Neural progenitor cell (in vitro differentiated cells): ENCODE measurements around the gene MTSS2.

Experiments used
- CTCF ChIP-seq: fragments of 200-600 bp; sonication (generic); IDR thresholded peaks from 2 replicates; pipeline ENCODE4 v1.5.1; 2017; ENCODE audit warnings: antibody characterized with exemption, mild to moderate bottlenecking
- EZH2 ChIP-seq: fragments of 200-600 bp; sonication (generic); IDR thresholded peaks from 2 replicates; pipeline ENCODE4 v1.6.1; 2017; ENCODE audit warnings: antibody characterized with exemption, mild to moderate bottlenecking, moderate library complexity

- TF ChIP-seq CTCF (no peak), EZH2 (no peak)
Measured at GRCh38 chr16:70680495-70681381, 5.1 kb downstream of the MTSS2 start.
